Ureter (tissue), 1 donor: ENCODE results near the gene LDLRAD2. TPM values are rescaled to one million over a fixed set of nuclear protein-coding genes. Genes with fewer than 3 reads are reported as not detected.
"Not testable (repeated sequence)": the region's sequence is repeated elsewhere in the genome, so short reads cannot be mapped to it uniquely, and the experiment has no call there.

Source experiments
- DNase-seq: peaks from one replicate; pipeline ENCODE4 v3.0.0-alpha.2; 2020; ENCODE audit warnings: low spot score
- total RNA-seq: library from RNA; stranded (reverse); gene quantifications from one replicate; pipeline ENCODE4 v1.2.4, GENCODE V29; 2023
- donor health status: DM: yes; HTN: yes; CAD: no.

Gene LDLRAD2
- total RNA-seq, 1 donor from 2014 or later, result 1.1 TPM

- no peak for DNase-seq
These were observed 12.1 kb downstream of the LDLRAD2 start for GRCh38 chr1:21823980-21824702.

GRCh38 chr1:21824926-21825325, 12.9 kb downstream of the LDLRAD2 start:
- DNase-seq, result no peak

DNA sequence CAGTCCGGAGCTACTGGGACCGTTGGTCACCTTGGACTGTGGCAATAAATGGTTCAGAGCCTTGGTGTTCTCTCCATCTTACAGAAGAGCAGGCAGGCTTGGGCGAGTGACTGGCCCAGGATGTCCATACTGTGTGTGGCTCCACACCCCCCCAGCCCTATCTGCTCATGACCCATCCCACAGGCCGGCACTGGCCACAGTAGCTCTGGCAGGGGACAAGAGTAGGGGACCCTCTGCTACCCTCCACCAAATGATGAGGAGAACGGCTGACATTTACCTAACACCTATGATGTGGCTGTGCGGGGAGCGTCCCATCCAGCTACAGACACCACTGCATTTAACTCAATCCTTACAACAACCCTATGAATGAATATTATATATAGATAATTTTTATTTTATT, 13.3 kb downstream of the LDLRAD2 start:
- DNase-seq, result no peak

DNA sequence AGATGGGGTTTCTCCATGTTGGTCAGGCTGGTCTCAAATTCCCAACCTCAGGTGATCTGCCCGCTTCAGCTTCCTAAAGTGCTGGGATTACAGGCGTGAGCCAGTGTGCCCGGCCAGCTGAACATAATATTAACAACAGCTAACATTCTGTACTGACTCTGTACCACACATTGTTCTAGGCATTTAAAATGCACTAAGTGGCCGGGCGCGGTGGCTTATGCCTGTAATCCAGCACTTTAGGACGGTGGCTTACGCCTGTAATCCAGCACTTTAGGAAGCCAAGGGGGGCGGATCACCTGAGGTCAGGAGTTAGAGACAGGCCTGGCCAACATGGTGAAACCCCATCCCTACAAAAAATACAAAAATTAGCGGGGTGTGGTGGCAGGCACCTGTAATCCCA, 14.6 kb downstream of the LDLRAD2 start:
- not testable (repeated sequence) for DNase-seq

DNA sequence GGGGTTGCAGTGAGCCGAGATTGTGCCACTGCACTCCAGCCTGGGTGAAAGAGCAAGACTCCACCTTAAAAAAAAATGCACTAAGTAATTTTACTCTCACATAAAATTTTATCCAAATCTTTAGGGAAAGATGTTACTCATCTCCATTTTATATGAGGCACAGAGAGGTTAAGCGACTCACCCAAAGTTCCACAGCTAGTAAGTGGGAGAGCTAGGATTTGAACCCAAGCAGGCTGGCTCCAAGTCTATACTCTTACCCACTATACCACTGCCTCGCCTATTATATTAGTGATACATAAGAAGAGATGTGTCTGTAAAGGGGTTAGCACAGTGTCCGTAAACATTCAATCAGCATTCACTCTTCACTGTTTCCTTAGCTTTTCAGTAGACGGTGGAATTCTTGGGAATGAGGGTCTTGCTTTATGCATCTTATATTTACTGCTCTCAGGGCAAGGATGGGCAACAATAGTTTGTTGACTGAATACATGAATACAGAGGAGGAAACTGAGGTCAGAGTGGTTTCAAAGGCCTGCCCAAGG, 15.1 kb downstream of the LDLRAD2 start:
- DNase-seq, result no peak

DNA sequence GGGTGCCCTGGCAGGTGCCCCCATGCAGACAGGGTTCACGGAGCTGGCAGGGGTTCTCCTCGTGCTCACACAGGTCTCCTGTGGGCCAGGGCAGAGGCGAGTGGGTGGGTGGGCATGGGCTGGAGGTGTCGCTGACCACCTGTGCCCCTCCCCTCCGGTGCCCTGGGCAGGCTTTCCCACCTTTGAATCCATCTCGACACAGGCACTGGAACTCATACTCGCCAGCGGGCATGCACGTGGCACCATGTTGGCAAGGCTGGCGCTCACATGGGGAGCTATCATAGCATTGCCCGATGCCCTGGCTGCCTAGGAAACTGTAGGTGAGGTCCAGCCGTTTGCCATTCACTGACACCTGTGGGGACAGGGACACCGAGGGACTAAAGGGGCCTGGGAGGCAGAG, 16.0 kb downstream of the LDLRAD2 start:
- DNase-seq, result no peak

DNA sequence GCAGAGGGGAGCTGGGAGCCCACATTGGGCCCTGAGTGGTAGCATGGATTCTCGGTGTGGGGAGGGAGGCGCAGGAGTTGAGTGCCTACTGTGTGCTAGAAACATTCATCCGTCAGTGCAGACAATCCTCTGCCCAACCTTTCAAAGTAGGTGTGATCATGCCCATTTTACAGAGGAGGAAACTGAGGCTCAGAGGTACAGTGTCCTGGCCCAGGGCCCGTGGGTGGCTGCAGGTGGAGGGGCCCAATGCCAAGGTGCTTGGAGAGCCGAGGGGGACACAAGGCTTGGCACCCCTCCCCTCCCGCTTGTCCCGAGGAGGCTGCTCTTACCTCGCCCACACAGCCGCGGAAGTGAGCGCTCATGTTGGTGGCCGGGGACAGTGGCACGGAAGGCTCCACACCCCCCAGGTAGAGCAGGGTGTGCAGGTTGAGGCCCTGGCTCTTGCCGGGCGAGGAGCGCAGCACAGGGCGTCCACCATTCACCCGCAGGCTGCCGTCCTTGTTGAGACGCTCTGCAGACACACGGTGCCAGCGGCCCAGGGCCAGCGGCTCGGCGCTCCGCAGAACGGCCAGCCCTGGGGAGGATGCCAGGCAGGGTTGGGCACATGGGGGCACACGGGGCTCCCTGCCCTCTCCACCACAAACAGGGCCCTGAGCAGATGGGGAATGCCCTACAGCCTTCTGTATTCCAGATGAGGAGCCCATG, 16.6 kb downstream of the LDLRAD2 start:
- DNase-seq, result no peak

GRCh38 chr1:21829294-21829693, 17.2 kb downstream of the LDLRAD2 start:
- no peak for DNase-seq

DNA sequence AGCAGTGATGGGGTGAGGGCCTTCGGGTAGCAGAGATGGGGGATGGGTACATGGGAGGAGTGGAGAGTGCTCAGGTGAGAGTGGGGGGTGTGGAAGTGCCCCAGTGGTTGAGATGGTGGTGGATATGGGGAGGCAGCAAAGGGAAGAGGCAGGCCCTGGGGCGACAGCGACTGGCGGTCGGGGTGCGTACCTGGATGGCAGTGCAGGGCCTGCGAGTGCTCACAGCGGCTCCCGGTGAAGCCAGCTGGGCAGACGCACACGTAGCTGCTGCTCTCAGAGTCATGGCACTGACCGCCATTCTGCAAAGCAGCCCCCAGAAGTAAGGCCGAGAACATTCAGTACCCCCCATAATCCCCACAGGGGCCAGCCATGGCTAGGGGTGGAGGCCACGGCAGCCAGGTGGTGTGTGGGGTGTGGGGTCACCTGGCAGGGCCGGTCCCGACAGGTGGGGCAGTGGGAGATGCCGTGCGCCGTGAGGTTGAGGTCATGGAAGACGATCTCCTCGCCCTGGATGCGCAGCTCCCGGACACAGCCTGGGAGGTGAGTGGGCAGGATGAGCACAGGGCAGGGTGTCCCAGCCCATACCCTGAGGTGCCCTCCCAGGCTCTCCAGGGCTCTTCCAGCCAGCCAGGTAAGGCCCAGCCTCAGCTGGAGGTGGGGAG, 18.9 kb downstream of the LDLRAD2 start:
- DNase-seq, result no peak

DNA sequence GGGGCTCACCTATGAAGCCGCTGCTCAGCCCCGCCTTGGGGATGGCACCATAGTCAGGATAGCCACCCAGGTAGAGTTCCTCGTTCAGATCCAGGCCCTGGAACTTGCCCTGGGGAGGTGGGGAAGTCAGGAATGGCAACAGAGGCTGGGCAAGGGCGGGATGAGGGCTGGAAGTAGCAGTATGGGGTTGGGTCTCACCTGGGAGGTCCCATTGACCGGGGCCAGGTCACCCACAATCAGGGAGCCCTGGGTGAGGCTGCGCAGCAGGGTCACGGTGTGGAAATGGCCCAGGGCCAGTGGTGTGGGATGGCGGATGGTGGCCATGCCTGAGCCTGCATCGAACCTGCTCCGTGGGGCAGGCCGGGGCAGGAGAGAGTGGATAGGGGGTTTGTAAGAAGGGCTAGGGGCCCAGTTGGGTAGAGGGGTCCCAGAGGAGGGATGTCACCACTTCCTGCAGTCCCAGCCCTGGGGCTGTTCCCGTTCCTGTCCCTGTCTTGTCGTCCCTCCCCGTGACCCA, 19.4 kb downstream of the LDLRAD2 start:
- DNase-seq, result no peak

DNA sequence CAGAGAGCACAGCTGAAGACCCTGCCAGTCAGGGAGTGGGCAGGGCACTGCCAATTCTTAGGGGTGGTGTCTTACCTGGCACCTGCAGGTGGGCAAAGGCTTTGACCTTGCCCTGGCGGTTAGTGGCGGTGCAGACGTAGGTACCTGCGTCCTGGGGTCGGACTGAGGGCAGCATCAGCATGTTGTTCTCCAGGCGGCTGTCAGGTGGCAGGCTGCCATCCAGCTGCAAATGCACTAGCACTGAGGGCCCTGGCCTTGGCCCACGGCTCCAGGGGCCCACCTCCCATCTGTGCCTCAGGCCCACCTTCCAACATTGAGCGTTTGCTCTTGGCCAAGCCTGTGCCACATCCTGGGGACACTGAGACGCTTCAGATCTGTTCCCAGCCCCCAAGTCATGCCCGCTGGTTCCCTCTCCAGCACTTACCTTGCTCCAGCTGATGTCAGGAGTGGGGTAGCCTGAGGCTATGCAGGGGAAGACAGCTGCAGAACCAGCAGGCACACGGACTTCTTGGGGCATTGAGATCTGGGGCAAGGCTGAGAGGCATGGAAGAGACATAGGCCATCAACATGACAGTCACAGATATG, 21.4 kb downstream of the LDLRAD2 start:
- DNase-seq, result no peak

GRCh38 chr1:21834094-21834493, 22.0 kb downstream of the LDLRAD2 start:
- DNase-seq, result no peak

GRCh38 chr1:21834666-21835065, 22.6 kb downstream of the LDLRAD2 start:
- DNase-seq, result no peak

- DNase-seq, result no peak
These were observed 23.9 kb downstream of the LDLRAD2 start for GRCh38 chr1:21836010-21836409.

DNA sequence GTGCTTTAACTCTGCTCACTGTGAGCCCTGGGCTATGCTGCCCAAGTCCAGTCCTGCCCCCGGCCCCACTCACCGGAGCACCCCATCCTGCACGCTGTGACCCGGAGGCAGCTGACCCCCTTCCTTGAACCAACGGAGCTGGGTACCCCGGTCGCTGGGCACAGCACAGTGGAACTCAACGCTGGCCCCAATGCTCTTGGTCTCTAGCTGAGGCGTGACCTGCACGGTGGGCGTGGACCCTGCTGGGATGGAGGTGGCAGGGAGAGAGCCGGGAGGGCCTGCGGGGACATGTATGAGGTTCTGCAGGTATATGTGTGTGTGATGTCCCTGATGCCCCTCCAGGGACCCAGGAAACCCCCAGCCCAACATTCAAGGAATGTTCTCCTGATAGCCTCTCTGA, 24.7 kb downstream of the LDLRAD2 start:
- no peak for DNase-seq

- no peak for DNase-seq
These were observed 25.4 kb downstream of the LDLRAD2 start for GRCh38 chr1:21837476-21837875.

DNA sequence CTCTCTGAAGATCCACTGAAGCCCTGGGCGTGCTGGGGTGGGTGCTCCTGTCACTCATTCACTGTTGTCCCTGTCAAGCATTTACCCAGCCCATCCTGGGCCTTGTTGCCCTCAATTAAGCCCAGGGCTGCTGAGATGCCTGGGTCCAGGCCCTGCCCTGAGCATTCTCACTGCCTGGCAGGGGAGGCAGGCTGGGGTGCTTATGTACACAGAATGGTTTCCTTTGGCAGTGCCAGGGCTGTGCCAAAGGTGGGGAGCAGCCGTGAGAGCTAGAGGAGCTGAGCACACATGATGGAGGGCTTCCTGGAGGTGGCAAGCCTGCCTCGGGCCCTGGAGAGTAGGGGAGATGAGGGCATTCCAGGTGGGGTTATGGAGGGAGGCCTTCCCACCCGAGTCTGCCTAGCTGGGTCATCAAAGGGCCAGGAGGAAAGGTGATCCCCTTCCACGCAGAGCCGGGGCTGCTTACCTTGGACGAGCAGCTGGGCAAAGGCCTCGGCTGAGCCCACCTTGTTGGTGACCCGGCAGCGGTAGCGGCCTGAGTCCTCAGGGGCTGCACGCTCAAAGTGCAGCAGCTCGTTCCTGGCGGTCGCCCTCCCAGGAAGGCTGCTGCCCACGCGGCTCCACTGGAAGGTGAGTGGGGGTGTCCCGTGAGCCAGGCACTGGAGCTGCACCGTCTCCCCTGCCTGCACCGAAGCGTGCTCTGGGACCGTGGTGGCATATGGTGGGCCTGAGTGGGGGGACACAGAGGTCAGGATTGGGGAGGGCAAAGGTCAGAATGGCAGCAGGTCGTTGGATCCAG, 26.5 kb downstream of the LDLRAD2 start:
- no peak for DNase-seq

- DNase-seq, result no peak
These were observed 27.4 kb downstream of the LDLRAD2 start for GRCh38 chr1:21839337-21840037.

GRCh38 chr1:21840981-21841380, 28.9 kb downstream of the LDLRAD2 start:
- DNase-seq, result no peak

DNA sequence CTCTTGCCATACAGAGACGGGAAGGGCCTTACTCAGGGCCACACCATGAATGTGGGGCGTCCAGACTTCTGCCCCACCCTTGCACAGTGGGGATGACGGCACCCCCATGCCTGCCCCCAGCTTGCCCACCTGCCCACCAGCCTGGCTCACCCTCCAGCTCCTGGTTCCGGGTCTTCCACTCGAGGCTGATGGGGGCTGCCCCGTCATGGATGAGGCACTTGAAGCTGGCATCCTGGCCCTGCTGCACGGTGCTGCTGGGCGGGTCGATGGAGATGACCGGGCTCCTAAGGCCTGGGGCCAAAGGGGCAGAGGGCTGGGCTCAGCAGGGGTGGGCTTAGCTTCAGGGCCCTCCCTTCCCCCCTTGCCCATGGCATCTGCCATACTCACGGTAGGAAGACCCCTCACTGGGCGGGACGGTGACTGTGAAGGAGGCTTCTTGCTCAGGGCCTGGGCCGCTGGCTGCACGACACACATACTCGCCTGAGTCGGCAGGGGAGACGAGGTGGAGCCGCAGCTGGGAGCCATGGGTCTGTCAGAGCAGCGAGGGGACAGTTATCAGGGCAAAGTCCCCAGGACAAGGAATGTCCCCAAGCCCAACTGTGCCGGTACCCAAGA, 29.9 kb downstream of the LDLRAD2 start:
- no peak for DNase-seq
